HG02798 (cell line): Measurements from ENCODE around the gene ADAP1.

Experiments
- ATAC-seq: cut with Tn5 transposase; IDR thresholded peaks from one replicate; pipeline ENCODE4 v1.9.1; 2021; ENCODE audit warnings: mild to moderate bottlenecking; ENCODE audit not compliant: unreplicated experiment, poor library complexity

Gene ADAP1

GRCh38 chr7:898855-899681 lies 55.4 kb downstream of the ADAP1 start:
- no peak for ATAC-seq

- ATAC-seq = no peak
Measured at GRCh38 chr7:898460-898854, 56.0 kb downstream of the ADAP1 start.

- no peak for ATAC-seq
Measured at GRCh38 chr7:897771-898376, 56.6 kb downstream of the ADAP1 start.

GRCh38 chr7:897086-897485 lies 57.4 kb downstream of the ADAP1 start:
- no peak for ATAC-seq

- no peak for ATAC-seq
Measured at GRCh38 chr7:896346-897075, 58.0 kb downstream of the ADAP1 start.

- ATAC-seq = no peak
Measured at GRCh38 chr7:895451-896052, 58.9 kb downstream of the ADAP1 start.

- no peak for ATAC-seq
Measured at GRCh38 chr7:894927-895450, 59.5 kb downstream of the ADAP1 start.

GRCh38 chr7:894164-894867 lies 60.2 kb downstream of the ADAP1 start:
- ATAC-seq = no peak

GRCh38 chr7:893686-894085 lies 60.8 kb downstream of the ADAP1 start:
- no peak for ATAC-seq

GRCh38 chr7:892648-893593 lies 61.6 kb downstream of the ADAP1 start:
- ATAC-seq = no peak

- ATAC-seq = no peak
Measured at GRCh38 chr7:891805-892204, 62.7 kb downstream of the ADAP1 start.

- ATAC-seq = no peak
Measured at GRCh38 chr7:891291-891690, 63.2 kb downstream of the ADAP1 start.

- no peak for ATAC-seq
Measured at GRCh38 chr7:890868-891267, 63.6 kb downstream of the ADAP1 start.

- ATAC-seq = no peak
Measured at GRCh38 chr7:889391-889790, 65.1 kb downstream of the ADAP1 start.

- no peak for ATAC-seq
Measured at GRCh38 chr7:889025-889390, 65.5 kb downstream of the ADAP1 start.

- ATAC-seq = no peak
Measured at GRCh38 chr7:888081-889024, 66.1 kb downstream of the ADAP1 start.

- no peak for ATAC-seq
Measured at GRCh38 chr7:887488-887820, 67.0 kb downstream of the ADAP1 start.
